HepG2 (cell line): Measurements from ENCODE around the gene C16orf95. TPM values are rescaled to one million over a fixed set of nuclear protein-coding genes. Genes with fewer than 3 reads are reported as not detected.

Experiments
- ATAC-seq: fragments of 200-7000 bp; cut with Tn5 transposase; 3 replicates; pipeline ENCODE4 v1.9.1; 2020; ENCODE audit warnings: mild to moderate bottlenecking, moderate library complexity
- BruUV-seq: library from RNA; stranded (reverse); fragments of 400-500 nt; replicated peaks from 2 replicates; lab custom pipeline; 2021; lab: Mats Ljungman, UMichigan
- CTCF ChIA-PET: fragments of 300-600 bp; formaldehyde crosslinking; extraction: SDS; loops from one replicate; lab custom pipeline; 2021; ENCODE audit warnings: low total read pairs, inconsistent platforms, low intra/inter-chr PET ratio; lab: Yijun Ruan, JAX
- POLR2A ChIA-PET: fragments of 350-600 bp; sonication (Branson Sonifier 250); formaldehyde crosslinking; loops from one replicate; lab custom pipeline; 2020; ENCODE audit warnings: antibody characterized with exemption, inconsistent platforms; lab: Yijun Ruan, JAX
- DNase-seq: peaks from one replicate; pipeline ENCODE4 v3.0.0-alpha.2; 2015; ENCODE audit warnings: low spot score
- FAIRE-seq: peaks from 3 replicates; lab custom pipeline; 2011; peaks lifted over from hg19 to GRCh38; lab: Jason Lieb, UNC
- H2AFZ ChIP-seq: one replicate; pipeline ENCODE4 v1.6.1; 2011; ENCODE audit warnings: low read length, inconsistent platforms
- H3K27ac ChIP-seq: fragments of 300-600 bp; 3 replicates; pipeline ENCODE4 v1.8.0; 2011; ENCODE audit warnings: mixed run types, mild to moderate bottlenecking, mixed read lengths, low read length, inconsistent platforms; ENCODE audit not compliant: insufficient read depth; ENCODE audit errors: extremely low read length
- H3K27me3 ChIP-seq, 2 experiments: fragments of 200-600 bp in 1 of 2; 2 replicates in 1 of 2; 3 replicates in 1 of 2; pipeline versions ENCODE4 v1.6.0 to v1.8.0; 2011; ENCODE audit warnings: low read length in 2 of 2, mild to moderate bottlenecking in 2 of 2, moderate library complexity in 2 of 2, inconsistent platforms in 1 of 2; ENCODE audit not compliant: insufficient read depth in 2 of 2, control insufficient read depth in 1 of 2
- H3K36me3 ChIP-seq, 2 experiments: fragments of 200-600 bp in 1 of 2; replicated peaks in 1 of 2; 2 replicates in 1 of 2; 3 replicates in 1 of 2; pipeline versions ENCODE4 v1.5.1 to v1.8.0; 2011; ENCODE audit warnings: low read length in 2 of 2, inconsistent platforms in 1 of 2; ENCODE audit not compliant: insufficient read depth in 2 of 2, control insufficient read depth in 1 of 2
- H3K4me1 ChIP-seq: 2 replicates; pipeline ENCODE4 v1.5.1; 2012; ENCODE audit warnings: low read length, inconsistent platforms; ENCODE audit not compliant: insufficient read depth
- H3K4me2 ChIP-seq: 2 replicates; pipeline ENCODE4 v1.6.0; 2011; ENCODE audit warnings: low read depth, low read length, inconsistent platforms
- H3K4me3 ChIP-seq, 3 experiments: fragments of 200-600 bp in 1 of 3; sonication (generic), shearing (Covaris generic) in 1 of 3; replicated peaks in 1 of 3; 2 replicates each; pipeline ENCODE4 v1.5.1; 2011 to 2016; ENCODE audit warnings: low read length in 3 of 3, inconsistent platforms in 2 of 3, low read depth in 2 of 3, mild to moderate bottlenecking in 2 of 3, control low read depth in 1 of 3, mixed read lengths in 1 of 3; ENCODE audit not compliant: insufficient read depth in 1 of 3
- H3K79me2 ChIP-seq: one replicate; pipeline ENCODE4 v1.6.1; 2011; ENCODE audit warnings: low read length, inconsistent platforms; ENCODE audit not compliant: insufficient read depth
- H3K9ac ChIP-seq: 2 replicates; pipeline ENCODE4 v1.6.0; 2011; ENCODE audit warnings: mild to moderate bottlenecking, low read depth, low read length, inconsistent platforms; ENCODE audit not compliant: insufficient read depth
- H3K9me3 ChIP-seq: 2 replicates; pipeline ENCODE4 v1.5.1; 2012; ENCODE audit warnings: mild to moderate bottlenecking, low read length
- H4K20me1 ChIP-seq: 2 replicates; pipeline ENCODE4 v1.6.0; 2011; ENCODE audit warnings: inconsistent platforms, mild to moderate bottlenecking, low read length, moderate library complexity; ENCODE audit not compliant: insufficient read depth
- AGO2 ChIP-seq: fragments of 200-400 bp; formaldehyde crosslinking; optimal IDR thresholded peaks from 2 replicates; pipeline ENCODE3; 2017; ENCODE audit warnings: mild to moderate bottlenecking, low read depth, low read length, moderate library complexity
- POLR2AphosphoS2 ChIP-seq: IDR thresholded peaks from 2 replicates; pipeline ENCODE4 v1.6.1; 2011; ENCODE audit warnings: low read depth, low read length, improper control_type of control experiment
- POLR2AphosphoS5 ChIP-seq: IDR thresholded peaks from 2 replicates; pipeline ENCODE4 v1.6.1; 2012; ENCODE audit warnings: low read depth, low read length
- POLR2G ChIP-seq: fragments of 200-400 bp; formaldehyde crosslinking; IDR thresholded peaks from 2 replicates; pipeline ENCODE4 v1.6.1; 2018; ENCODE audit warnings: mild to moderate bottlenecking, low read depth, low read length, moderate library complexity
- ZFP91 ChIP-seq: sonication (generic); formaldehyde crosslinking; IDR thresholded peaks from 2 replicates; pipeline ENCODE4 v1.9.0; 2022; ENCODE audit warnings: missing genetic modification reagents, mild to moderate bottlenecking, borderline replicate concordance
- ZGPAT ChIP-seq: IDR thresholded peaks from 2 replicates; pipeline ENCODE4 v1.6.1; 2016; ENCODE audit warnings: mild to moderate bottlenecking
- ZNF687 ChIP-seq: sonication (generic); formaldehyde crosslinking; IDR thresholded peaks from 2 replicates; pipeline ENCODE4 v1.5.1; 2020; ENCODE audit warnings: mild to moderate bottlenecking, missing genetic modification reagents, moderate library complexity
- ZSCAN22 ChIP-seq: sonication (generic); formaldehyde crosslinking; IDR thresholded peaks from 2 replicates; pipeline ENCODE4 v1.4.0; 2020; ENCODE audit warnings: mild to moderate bottlenecking, missing genetic modification reagents
- WGBS: methylation state at CpG from one replicate; pipeline ENCODE4 v1.1.6; 2017; ENCODE audit warnings: low lambda C conversion rate; 5-methylcytosine and 5-hydroxymethylcytosine counted together
- in situ Hi-C: cut with HindIII; loops from 2 replicates; pipeline ENCODE4 v1.10.0; 2017; ENCODE audit warnings: low pct_unique_long_range_greater_than_20kb; ENCODE audit not compliant: extremely low pct_ligation_motif_present
- intact Hi-C: fragments of 100-400 bp; cut with micrococcal nuclease; formaldehyde crosslinking; loops from one replicate; pipeline ENCODE4 v1.10.0; 2022; ENCODE audit not compliant: unreplicated experiment
- polyA plus RNA-seq, 8 experiments: library from polyadenylated mRNA; depleted of rRNA in 3 of 8; stranded (reverse) in 7 of 8; unstranded in 1 of 8; fragments of >200 nt; fragmentation: Illumina TruSeq in 4 of 8; extraction: Trizol in 4 of 8; gene quantifications; 2 replicates each; pipeline versions ENCODE4 v1.2.1 to v1.2.3, GENCODE V29; 2011 to 2016; ENCODE audit warnings: low read depth in 4 of 8, missing spikeins in 1 of 8, mixed read lengths in 1 of 8; ENCODE audit not compliant: insufficient read depth in 1 of 8
- total RNA-seq, 5 experiments: library from RNA; depleted of rRNA; stranded (reverse); fragments of >200 nt; fragmentation: Illumina TruSeq; extraction: Trizol; gene quantifications; 2 replicates each; pipeline ENCODE4 v1.2.3, GENCODE V29; 2016; ENCODE audit warnings: low read depth in 1 of 5

C16orf95 gene
- total and polyA plus RNA-seq, 2 of the 13 experiments (the other 11 are each of a cell fraction or from before 2014, with no cell fraction given): 2.8 to 8.6 TPM

- no TSS peak for BruUV-seq
- no peaks in the 10 kb centered on the region for H3K9me3 ChIP-seq
- H3K4me1 ChIP-seq: peaks cover 70% of the 10 kb centered on the region
- no peak overlapping the region for H3K4me2 ChIP-seq
- H3K27me3 ChIP-seq: no peaks in the 10 kb centered on the region
- H3K27ac ChIP-seq: no peak overlapping the region
- in situ Hi-C loops: no loop called here
- DNase-seq: no peak
- no peak for ATAC-seq
- no peak overlapping the region for H3K9ac ChIP-seq
- WGBS: 97% methylated on average over 7 of the region's 7 CpGs
- H3K4me3 ChIP-seq: no peak overlapping the region
- H2AFZ ChIP-seq: no peak overlapping the region
- TF ChIP-seq POLR2AphosphoS5 (peak; percentile 34; the same call in 1 of the 2 replicates), ZSCAN22 (no peak), POLR2AphosphoS2 (peak; percentile 55; the same call in 1 of the 2 replicates)
- peaks cover 94% of the 10 kb centered on the region for H4K20me1 ChIP-seq
- peaks cover 46 to 87% of the 10 kb centered on the region in 2 experiments for H3K36me3 ChIP-seq
- intact Hi-C loops: loop anchor here (5.0 kb wide), 1 partner anchor 42 kb away; the partner anchor contains the start of gene C16orf95
- ChIA-PET CTCF (no interaction called here), POLR2A (interaction anchor here (1.1 to 18.0 kb wide), 3 partner anchors 8 to 29 kb away, joined by 3 to 265 read pairs (median 6); partner anchors contain the start of gene FBXO31)
- H3K79me2 ChIP-seq: peaks cover 95% of the 10 kb centered on the region
- no peak for FAIRE-seq
Measured at GRCh38 chr16:87359121-87359520, 41.9 kb upstream of the C16orf95 start.

DNA sequence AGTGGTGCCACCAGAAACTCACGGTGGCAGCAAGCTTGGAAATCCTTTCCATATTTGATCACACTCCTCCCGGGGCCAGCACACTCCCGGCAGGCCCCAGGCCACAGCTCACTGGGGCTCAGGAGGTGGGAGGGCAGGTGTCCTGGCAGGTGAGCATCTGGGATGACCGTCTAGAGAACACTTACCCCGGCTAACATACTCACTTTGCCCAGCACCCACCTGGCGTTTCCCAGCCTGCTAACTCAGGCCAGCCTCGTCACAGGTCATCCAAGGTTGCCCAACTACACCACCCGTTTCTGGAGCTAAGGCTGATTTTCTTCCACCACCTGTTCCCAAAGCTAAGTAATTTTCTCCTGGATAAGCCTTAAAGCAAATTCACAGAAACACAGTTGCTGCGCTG is 41.5 kb upstream of the C16orf95 start:
- Histone ChIP-seq H3K4me3 (no peak overlapping the region), H3K9ac (no peak overlapping the region), H3K79me2 (peaks cover 95% of the 10 kb centered on the region), H3K4me1 (peaks cover 70% of the 10 kb centered on the region), H3K9me3 (no peaks in the 10 kb centered on the region), H3K27ac (no peak overlapping the region), H2AFZ (no peak overlapping the region), H3K36me3 (peaks cover 46 to 87% of the 10 kb centered on the region in 2 experiments), H4K20me1 (peaks cover 94% of the 10 kb centered on the region), H3K4me2 (no peak overlapping the region), H3K27me3 (no peaks in the 10 kb centered on the region)
- POLR2A ChIA-PET: interaction anchor here (1.1 to 18.0 kb wide), 3 partner anchors 8 to 30 kb away, joined by 3 to 265 read pairs (median 6); partner anchors contain the start of gene FBXO31
- FAIRE-seq (no peak), DNase-seq (no peak), ATAC-seq (no peak)
- no TSS peak for BruUV-seq
- TF ChIP-seq POLR2G: 0 out of 2 replicates have a peak, but pooled peaks have one; percentile 46
- TF ChIP-seq ZFP91: 0 out of 2 replicates have a peak, but pooled peaks have one; percentile 16
- no peak for TF ChIP-seq ZGPAT (CRISPR knock-in tag)
- peak; percentile 34; the same call in 1 of the 2 replicates for TF ChIP-seq ZNF687 (CRISPR knock-in tag)
- peak; percentile 82 for TF ChIP-seq AGO2
- CTCF ChIA-PET: no interaction called here
- WGBS: 93% methylated on average over 9 of the region's 9 CpGs
- intact Hi-C loops: loop anchor here (5.0 kb wide), 1 partner anchor 41 kb away; the partner anchor contains the start of gene C16orf95
- in situ Hi-C loops: no loop called here
